HepG2 (cell line): ENCODE results near the gene SMAD2. TPM values are rescaled to one million over a fixed set of nuclear protein-coding genes. Genes with fewer than 3 reads are reported as not detected.

Experiments
- FOXP1 ChIP-seq, 2 experiments: fragments of 450-650 bp in 1 of 2; IDR thresholded peaks; 2 replicates each; pipeline ENCODE4 v1.6.1; 2017 to 2018; ENCODE audit warnings: antibody characterized with exemption in 1 of 2
- NFIC ChIP-seq: IDR thresholded peaks from 2 replicates; pipeline ENCODE4 v1.6.1; 2012; ENCODE audit warnings: mild to moderate bottlenecking, low read length, inconsistent platforms
- SOX13 ChIP-seq, 3 experiments: fragments of 450-650 bp in 1 of 3; sonication (generic) in 1 of 3; formaldehyde crosslinking in 1 of 3; IDR thresholded peaks in 2 of 3; conservative IDR thresholded peaks in 1 of 3; 2 replicates each; pipeline versions ENCODE4 v1.5.0 to v1.6.1; 2016 to 2020; ENCODE audit warnings: antibody characterized with exemption in 1 of 3, mild to moderate bottlenecking in 1 of 3, missing compliant biosample characterization in 1 of 3, missing genetic modification reagents in 1 of 3, moderate library complexity in 1 of 3
- SOX5 ChIP-seq: IDR thresholded peaks from 2 replicates; pipeline ENCODE4 v1.6.1; 2016; ENCODE audit warnings: borderline replicate concordance
- SOX6 ChIP-seq, 2 experiments: fragments of 450-650 bp in 1 of 2; sonication (generic) in 1 of 2; formaldehyde crosslinking in 1 of 2; IDR thresholded peaks; 2 replicates each; pipeline versions ENCODE4 v1.4.0 to v1.6.1; 2017 to 2020; ENCODE audit warnings: antibody characterized with exemption in 1 of 2, mild to moderate bottlenecking in 1 of 2, missing genetic modification reagents in 1 of 2
- ZNF747 ChIP-seq: sonication (generic); formaldehyde crosslinking; IDR thresholded peaks from 2 replicates; pipeline ENCODE4 v1.8.1; 2023; ENCODE audit warnings: missing genetic modification reagents, mild to moderate bottlenecking, borderline replicate concordance
- ZSCAN21 ChIP-seq: sonication (generic); formaldehyde crosslinking; IDR thresholded peaks from 2 replicates; pipeline ENCODE4 v1.8.0; 2022; ENCODE audit warnings: mild to moderate bottlenecking, missing genetic modification reagents, moderate library complexity, borderline replicate concordance
- polyA plus RNA-seq, 8 experiments: library from polyadenylated mRNA; depleted of rRNA in 3 of 8; stranded (reverse) in 7 of 8; unstranded in 1 of 8; fragments of >200 nt; fragmentation: Illumina TruSeq in 4 of 8; extraction: Trizol in 4 of 8; gene quantifications; 2 replicates each; pipeline versions ENCODE4 v1.2.1 to v1.2.3, GENCODE V29; 2011 to 2016; ENCODE audit warnings: low read depth in 4 of 8, missing spikeins in 1 of 8, mixed read lengths in 1 of 8; ENCODE audit not compliant: insufficient read depth in 1 of 8
- total RNA-seq, 5 experiments: library from RNA; depleted of rRNA; stranded (reverse); fragments of >200 nt; fragmentation: Illumina TruSeq; extraction: Trizol; gene quantifications; 2 replicates each; pipeline ENCODE4 v1.2.3, GENCODE V29; 2016; ENCODE audit warnings: low read depth in 1 of 5
- TF ChIP-seq, protein P1 (sequence below): sonication (generic); formaldehyde crosslinking; IDR thresholded peaks from 2 replicates; pipeline ENCODE4 v1.4.0; 2020; ENCODE audit warnings: missing genetic modification reagents
- TF ChIP-seq, protein P2 (sequence below): sonication (generic); formaldehyde crosslinking; IDR thresholded peaks from 2 replicates; pipeline ENCODE4 v1.4.0; 2020; ENCODE audit warnings: missing genetic modification reagents, mild to moderate bottlenecking, borderline replicate concordance

SMAD2 gene
- total and polyA plus RNA-seq, 2 of the 13 experiments (the other 11 are each of a cell fraction or from before 2014, with no cell fraction given), result 40.2 to 96.2 TPM

DNA sequence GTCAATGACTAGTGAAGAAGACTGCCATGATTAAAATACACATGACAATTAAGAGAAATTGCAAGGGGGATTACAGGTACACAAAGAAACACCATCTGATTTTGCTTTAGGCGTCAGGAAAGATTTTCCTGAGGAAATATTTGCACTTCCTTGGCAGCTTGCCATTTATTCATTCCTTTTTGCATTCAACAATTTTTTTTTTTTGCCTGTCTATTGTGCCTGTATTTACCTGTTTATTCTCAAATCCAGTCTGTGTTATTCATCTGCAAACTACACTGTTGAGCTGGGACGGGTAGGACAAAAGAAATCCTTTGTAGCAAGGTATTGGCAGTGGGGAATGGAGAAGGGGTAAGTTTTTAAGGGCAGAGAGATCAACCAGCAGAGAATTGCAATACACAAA, 31.8 kb downstream of the SMAD2 start (continued):
- TF ChIP-seq, protein P1, sequence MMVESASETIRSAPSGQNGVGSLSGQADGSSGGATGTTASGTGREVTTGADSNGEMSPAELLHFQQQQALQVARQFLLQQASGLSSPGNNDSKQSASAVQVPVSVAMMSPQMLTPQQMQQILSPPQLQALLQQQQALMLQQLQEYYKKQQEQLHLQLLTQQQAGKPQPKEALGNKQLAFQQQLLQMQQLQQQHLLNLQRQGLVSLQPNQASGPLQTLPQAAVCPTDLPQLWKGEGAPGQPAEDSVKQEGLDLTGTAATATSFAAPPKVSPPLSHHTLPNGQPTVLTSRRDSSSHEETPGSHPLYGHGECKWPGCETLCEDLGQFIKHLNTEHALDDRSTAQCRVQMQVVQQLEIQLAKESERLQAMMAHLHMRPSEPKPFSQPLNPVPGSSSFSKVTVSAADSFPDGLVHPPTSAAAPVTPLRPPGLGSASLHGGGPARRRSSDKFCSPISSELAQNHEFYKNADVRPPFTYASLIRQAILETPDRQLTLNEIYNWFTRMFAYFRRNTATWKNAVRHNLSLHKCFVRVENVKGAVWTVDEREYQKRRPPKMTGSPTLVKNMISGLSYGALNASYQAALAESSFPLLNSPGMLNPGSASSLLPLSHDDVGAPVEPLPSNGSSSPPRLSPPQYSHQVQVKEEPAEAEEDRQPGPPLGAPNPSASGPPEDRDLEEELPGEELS (CRISPR knock-in tag), result peak; percentile 52
- TF ChIP-seq FOXP1 (IDR thresholded peaks at IDR 0.05) (no peak), FOXP1 (CRISPR knock-in tag; IDR thresholded peaks at IDR 0.05) (peak; percentile 72), ZSCAN21 (CRISPR knock-in tag) (no peak), SOX13 (IDR thresholded peaks at IDR 0.05) (no peak), SOX13 (CRISPR knock-in tag; conservative IDR thresholded peaks at IDR 0.05 in 1 of 2, IDR thresholded peaks at IDR 0.05 in 1 of 2) (peak in 1 of 2 experiments; percentile 88; a peak in 2 of 4 replicates), ZNF747 (CRISPR knock-in tag) (no peak), NFIC (0 out of 2 replicates have a peak, but pooled peaks have one; percentile 53), SOX5 (CRISPR knock-in tag) (peak; percentile 82; the same call in 1 of the 2 replicates), SOX6 (IDR thresholded peaks at IDR 0.05) (no peak), SOX6 (CRISPR knock-in tag; IDR thresholded peaks at IDR 0.05) (peak; percentile 58; the same call in 1 of the 2 replicates)
- TF ChIP-seq, protein P2, sequence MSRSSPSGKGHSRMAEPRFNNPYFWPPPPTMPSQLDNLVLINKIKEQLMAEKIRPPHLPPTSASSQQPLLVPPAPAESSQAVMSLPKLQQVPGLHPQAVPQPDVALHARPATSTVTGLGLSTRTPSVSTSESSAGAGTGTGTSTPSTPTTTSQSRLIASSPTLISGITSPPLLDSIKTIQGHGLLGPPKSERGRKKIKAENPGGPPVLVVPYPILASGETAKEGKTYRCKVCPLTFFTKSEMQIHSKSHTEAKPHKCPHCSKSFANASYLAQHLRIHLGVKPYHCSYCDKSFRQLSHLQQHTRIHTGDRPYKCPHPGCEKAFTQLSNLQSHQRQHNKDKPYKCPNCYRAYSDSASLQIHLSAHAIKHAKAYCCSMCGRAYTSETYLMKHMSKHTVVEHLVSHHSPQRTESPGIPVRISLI (CRISPR knock-in tag), result peak; percentile 65; the same call in 1 of the 2 replicates
